ENCODE measurements around the gene RTRAF. TPM values are rescaled to one million over a fixed set of nuclear protein-coding genes. Genes with fewer than 3 reads are reported as not detected.

The RTRAF gene
- total RNA-seq = 233 and 247 TPM in 2 replicates
- long read RNA-seq, full-length matches to known transcripts = 149 of 162 reads
- long read RNA-seq, partial matches to known transcripts = 5 of 162 reads
- long read RNA-seq, other reads (novel, unspliced or antisense) = 8 of 162 reads

GRCh38 chr14:51989293-51990234, at the start of gene RTRAF:
Gene RTRAF, plus strand, starts transcription at chr14:51989546. Its CDS starts 94 bp downstream, at chr14:51989640.
- peaks cover 4% of the 10 kb centered on the region for H3K27me3 Mint-ChIP-seq
- H3K9me3 Mint-ChIP-seq (ENCODE audit: low read depth) = no peaks in the 10 kb centered on the region
- peak; percentile 85 for DNase-seq (ENCODE audit: low spot score, unreplicated experiment)
- peak within 1 kb of the TSS; percentile 88 for H3K27ac Mint-ChIP-seq
- no peak for TF ChIP-seq CTCF (IDR thresholded peaks at IDR 0.05; ENCODE audit: unreplicated experiment)
- peak within 1 kb of the TSS; percentile 90 for H3K4me3 Mint-ChIP-seq (ENCODE audit: low read depth)
- peaks cover 2% of the 10 kb centered on the region for H3K36me3 Mint-ChIP-seq (ENCODE audit: insufficient read depth)
- H3K4me1 Mint-ChIP-seq (ENCODE audit: low read depth) = peaks cover 12% of the 10 kb centered on the region

- no peaks in the 10 kb centered on the region for H3K36me3 Mint-ChIP-seq (ENCODE audit: insufficient read depth)
- H3K9me3 Mint-ChIP-seq (ENCODE audit: low read depth) = no peaks in the 10 kb centered on the region
- no peak for TF ChIP-seq CTCF (IDR thresholded peaks at IDR 0.05; ENCODE audit: unreplicated experiment)
- no peak for DNase-seq (ENCODE audit: low spot score, unreplicated experiment)
- no peak overlapping the region for H3K4me3 Mint-ChIP-seq (ENCODE audit: low read depth)
- H3K27ac Mint-ChIP-seq = no peak overlapping the region
- no peaks in the 10 kb centered on the region for H3K27me3 Mint-ChIP-seq
- H3K4me1 Mint-ChIP-seq (ENCODE audit: low read depth) = peaks cover 3% of the 10 kb centered on the region
Measured at GRCh38 chr14:51939755-51940301, 49.5 kb upstream of the RTRAF start.

- H3K36me3 Mint-ChIP-seq (ENCODE audit: insufficient read depth) = no peaks in the 10 kb centered on the region
Measured at GRCh38 chr14:51942971-51943370, 46.4 kb upstream of the RTRAF start.

GRCh38 chr14:51950007-51950406, 39.3 kb upstream of the RTRAF start:
- TF ChIP-seq CTCF (IDR thresholded peaks at IDR 0.05; ENCODE audit: unreplicated experiment) = no peak

More at GRCh38 chr14:51942971-51943370, 46.4 kb upstream of the RTRAF start:
- Mint-ChIP-seq H3K27ac (no peak overlapping the region), H3K4me3 (ENCODE audit: low read depth) (no peak overlapping the region), H3K9me3 (ENCODE audit: low read depth) (peaks cover 8% of the 10 kb centered on the region), H3K27me3 (no peaks in the 10 kb centered on the region), H3K4me1 (ENCODE audit: low read depth) (no peaks in the 10 kb centered on the region)
- DNase-seq (ENCODE audit: low spot score, unreplicated experiment) = no peak
- TF ChIP-seq CTCF (IDR thresholded peaks at IDR 0.05; ENCODE audit: unreplicated experiment) = no peak

GRCh38 chr14:51951656-51952055, 37.7 kb upstream of the RTRAF start:
- Mint-ChIP-seq H3K4me3 (ENCODE audit: low read depth) (no peak overlapping the region), H3K4me1 (ENCODE audit: low read depth) (no peaks in the 10 kb centered on the region), H3K27ac (no peak overlapping the region), H3K36me3 (ENCODE audit: insufficient read depth) (no peaks in the 10 kb centered on the region), H3K27me3 (no peaks in the 10 kb centered on the region), H3K9me3 (ENCODE audit: low read depth) (peaks cover 4% of the 10 kb centered on the region)
- no peak for TF ChIP-seq CTCF (IDR thresholded peaks at IDR 0.05; ENCODE audit: unreplicated experiment)
- no peak for DNase-seq (ENCODE audit: low spot score, unreplicated experiment)

More at GRCh38 chr14:51950007-51950406, 39.3 kb upstream of the RTRAF start:
- Mint-ChIP-seq H3K4me1 (ENCODE audit: low read depth) (no peaks in the 10 kb centered on the region), H3K27ac (no peak overlapping the region), H3K27me3 (no peaks in the 10 kb centered on the region), H3K4me3 (ENCODE audit: low read depth) (no peak overlapping the region), H3K36me3 (ENCODE audit: insufficient read depth) (no peaks in the 10 kb centered on the region), H3K9me3 (ENCODE audit: low read depth) (peaks cover 8% of the 10 kb centered on the region)
- DNase-seq (ENCODE audit: low spot score, unreplicated experiment) = no peak
